ENCODE data around the gene AZIN2.
"Not testable (repeated sequence)": the region's sequence is repeated elsewhere in the genome, so short reads cannot be mapped to it uniquely, and the experiment has no call there.

Gene AZIN2

DNA sequence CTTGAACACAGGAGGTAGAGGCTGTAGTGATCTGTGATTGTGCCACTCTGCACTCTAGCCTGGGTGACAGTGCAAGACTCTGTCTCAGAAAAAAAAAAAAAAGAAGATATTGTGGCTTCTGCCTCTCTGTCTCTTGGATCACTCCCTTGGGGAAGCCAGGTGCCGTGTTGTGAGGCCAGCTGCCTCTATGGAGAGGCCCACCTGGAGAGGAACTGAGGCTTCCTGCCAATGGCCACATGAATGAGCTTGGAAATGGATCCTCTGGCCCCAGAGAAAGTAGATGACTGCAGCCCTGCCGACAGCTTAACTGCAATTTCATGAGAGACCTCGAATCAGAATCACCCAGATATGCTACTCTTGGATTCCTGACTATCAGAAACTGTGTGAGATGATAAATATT is 24.5 kb upstream of the AZIN2 start:
- FAIRE-seq (no peak), DNase-seq (ENCODE audit: extremely low spot score, insufficient read length, low read depth) (no peak)

DNA sequence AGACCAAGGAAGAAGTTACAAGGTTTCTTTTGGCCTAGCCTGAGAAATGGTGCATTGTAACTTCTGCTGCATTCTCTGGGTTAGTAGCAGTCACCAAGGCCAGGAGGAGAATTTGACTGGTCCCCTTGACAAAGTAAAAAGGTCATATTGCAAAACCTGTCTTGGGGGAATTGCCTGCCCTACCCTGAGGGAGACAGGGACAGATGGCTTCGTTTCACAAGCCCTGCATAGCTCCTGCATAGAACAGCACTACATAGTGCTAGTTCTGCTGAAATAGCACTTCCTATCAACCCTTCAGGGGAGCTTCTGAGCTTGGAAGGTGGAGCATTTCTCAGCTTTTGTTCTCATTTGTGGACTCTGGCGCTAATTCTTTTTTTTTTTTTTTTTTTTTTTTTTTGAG is 23.9 kb upstream of the AZIN2 start:
- no peak for DNase-seq (ENCODE audit: extremely low spot score, insufficient read length, low read depth)
- FAIRE-seq: no peak

DNA sequence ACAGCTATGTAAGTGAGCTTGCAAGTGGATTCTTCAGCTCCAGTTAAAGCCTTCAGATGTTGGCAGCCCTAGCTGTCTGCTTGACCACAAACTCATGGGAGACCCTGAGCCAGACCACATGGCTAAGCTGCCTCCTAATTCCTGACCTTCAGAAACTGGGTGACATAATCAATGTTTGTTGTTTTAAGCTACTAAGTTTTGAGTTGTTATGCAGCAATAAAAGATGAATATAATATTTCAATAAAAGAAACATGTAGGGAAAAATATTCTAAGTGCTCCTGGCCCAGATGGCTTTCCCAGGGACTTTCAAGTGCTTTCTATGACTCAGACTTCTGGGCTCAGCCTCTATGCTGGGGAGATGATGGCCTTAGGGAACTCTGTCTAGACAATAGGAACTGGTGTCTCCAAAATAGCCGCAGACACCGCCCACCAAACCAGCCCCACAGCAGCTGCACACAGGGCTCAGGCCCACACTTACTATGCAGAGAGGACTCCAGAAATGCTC is 20.3 kb upstream of the AZIN2 start:
- FAIRE-seq (no peak), DNase-seq (ENCODE audit: extremely low spot score, insufficient read length, low read depth) (no peak)

DNA sequence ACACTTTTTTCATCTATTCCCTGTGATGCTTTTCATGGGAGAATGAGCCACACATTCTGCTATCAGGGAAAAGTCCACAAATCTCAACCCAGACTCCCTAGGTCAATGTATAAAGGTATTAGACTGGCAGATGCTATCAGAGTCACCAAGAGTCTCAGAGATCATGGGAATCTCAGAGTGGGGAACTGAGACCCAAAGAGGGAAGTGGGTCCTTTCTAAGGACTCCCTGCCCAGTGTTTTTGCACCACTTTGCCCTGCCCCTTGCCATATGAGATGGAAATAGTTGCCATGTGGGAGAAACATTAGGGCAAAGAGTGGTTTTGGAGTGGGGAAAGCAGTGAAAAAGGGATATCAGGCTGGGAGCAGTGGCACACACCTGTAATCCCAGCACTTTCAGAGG is 19.1 kb upstream of the AZIN2 start:
- no peak for DNase-seq (ENCODE audit: extremely low spot score, insufficient read length, low read depth)
- FAIRE-seq: no peak

DNA sequence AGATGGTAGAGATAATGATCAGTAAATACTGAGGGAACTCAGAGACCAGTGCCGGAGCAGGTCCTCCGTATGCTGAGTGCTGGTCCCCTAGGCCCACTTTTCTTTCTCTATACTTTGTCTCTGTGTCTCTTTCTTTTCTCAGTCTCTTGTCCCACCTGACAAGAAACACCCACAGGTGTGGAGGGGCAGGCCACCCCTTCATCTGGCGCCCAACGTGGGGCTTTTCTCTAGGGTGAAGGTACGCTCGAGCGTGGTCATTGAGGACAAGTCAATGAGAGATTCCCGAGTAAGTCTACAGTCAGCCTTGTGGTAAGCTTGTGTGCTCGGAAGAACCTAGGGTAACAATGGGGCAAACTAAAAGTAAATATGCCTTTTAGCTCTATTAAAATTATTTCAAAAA is 16.7 kb upstream of the AZIN2 start:
- FAIRE-seq; DNase-seq (ENCODE audit: extremely low spot score, insufficient read length, low read depth): not testable (repeated sequence)

DNA sequence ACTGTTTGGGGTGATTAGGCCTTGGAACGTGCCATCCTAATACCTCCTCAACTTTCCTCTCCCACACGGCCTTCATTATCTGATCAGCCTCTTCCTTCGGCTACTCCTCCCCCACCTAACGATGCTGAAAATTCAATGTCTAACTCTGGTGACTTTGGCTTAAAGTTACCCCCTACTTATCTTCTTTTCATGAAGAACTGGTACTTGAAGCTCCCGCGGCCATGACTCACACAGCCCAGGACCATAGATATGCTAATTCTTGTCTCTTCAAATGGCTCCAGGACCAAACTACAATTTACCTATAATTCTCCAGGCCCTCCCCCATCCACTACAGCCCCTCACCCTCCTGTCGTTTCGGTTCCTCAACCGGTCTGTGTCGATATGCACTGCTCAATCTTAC is 15.7 kb upstream of the AZIN2 start:
- FAIRE-seq (no peak), DNase-seq (ENCODE audit: extremely low spot score, insufficient read length, low read depth) (no peak)

DNA sequence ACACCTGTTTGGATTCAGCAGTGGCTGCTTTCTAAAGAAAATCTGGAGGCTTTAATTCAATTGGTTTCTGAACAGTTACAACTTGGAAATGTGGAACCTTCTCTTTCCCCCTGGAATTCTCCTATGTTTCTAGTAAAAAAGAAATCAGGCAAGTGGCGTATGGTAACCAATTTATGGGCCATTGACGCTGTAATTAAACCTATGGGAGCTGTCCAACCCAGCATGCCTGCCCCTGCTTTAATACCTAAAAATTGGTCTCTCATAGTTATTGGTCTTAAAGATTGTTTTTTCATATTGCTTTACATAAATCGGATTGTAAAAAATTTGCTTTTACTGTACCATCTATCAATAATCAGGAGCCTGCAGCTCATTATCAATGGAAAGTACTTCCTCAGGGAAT is 14.5 kb upstream of the AZIN2 start:
- FAIRE-seq; DNase-seq (ENCODE audit: extremely low spot score, insufficient read length, low read depth): not testable (repeated sequence)

DNA sequence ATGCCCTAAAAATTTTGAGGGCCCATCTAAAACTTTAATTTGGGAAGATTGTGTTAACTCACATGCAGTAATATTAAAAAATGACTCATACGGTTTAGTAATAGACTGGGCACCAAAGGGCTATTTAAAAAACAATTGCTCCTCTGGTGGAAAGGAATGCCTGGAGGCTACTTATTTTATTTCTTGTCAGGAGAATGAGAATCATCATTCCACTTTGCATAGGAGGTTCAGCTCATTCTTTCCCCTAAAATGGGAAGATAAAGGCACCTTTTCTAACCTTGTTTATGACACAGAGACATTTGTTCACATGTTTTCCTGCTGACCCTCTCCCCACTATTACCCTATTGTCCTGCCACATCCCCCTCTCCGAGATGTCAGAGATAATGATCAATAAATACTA is 12.8 kb upstream of the AZIN2 start:
- not testable (repeated sequence) for DNase-seq (ENCODE audit: extremely low spot score, insufficient read length, low read depth)

DNA sequence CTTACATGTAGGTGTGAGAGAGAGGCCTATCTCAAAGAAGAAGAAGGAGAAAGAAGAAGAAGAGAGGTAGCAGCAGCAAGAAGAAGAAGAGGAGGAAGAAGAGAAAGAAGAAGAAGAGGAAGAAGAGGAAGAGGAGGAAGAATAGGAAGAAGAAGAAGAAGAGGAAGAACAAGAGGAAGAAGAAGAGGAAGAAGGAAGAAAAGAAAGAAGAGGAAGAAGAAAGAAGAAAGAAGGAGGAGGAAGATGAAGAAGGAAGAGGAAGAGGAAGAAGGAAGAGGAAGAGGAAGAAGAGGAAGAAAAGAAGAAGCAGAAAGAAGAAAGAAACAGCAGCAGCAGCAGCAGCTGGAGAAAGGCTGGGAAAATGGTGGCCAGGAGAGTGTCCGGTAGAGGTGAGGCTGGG is 10.3 kb upstream of the AZIN2 start:
- FAIRE-seq (no peak), DNase-seq (ENCODE audit: extremely low spot score, insufficient read length, low read depth) (no peak)

More for the DNA sequence above, 12.8 kb upstream of the AZIN2 start:
- FAIRE-seq: not testable (repeated sequence)

DNA sequence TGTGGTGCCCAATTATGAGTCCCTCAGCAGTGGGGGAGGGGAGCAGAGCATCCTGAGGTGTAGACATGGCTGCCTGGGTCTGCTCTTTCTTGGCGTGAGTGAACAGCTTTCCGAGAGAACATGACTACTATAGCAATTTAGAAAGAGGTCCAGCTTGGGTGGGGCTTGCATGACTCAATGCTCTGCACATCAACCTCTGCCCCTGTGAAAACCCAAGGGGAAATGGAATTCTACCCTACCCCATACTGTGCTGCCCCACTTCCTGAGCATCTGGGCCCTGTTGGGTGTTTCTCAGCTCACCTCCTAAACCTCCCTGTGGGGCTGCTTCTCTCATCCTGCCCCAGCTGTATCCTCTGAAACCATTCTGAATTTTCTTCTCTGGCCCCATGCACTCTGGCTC is 8.2 kb upstream of the AZIN2 start:
- DNase-seq (ENCODE audit: extremely low spot score, insufficient read length, low read depth): no peak
- no peak for FAIRE-seq

DNA sequence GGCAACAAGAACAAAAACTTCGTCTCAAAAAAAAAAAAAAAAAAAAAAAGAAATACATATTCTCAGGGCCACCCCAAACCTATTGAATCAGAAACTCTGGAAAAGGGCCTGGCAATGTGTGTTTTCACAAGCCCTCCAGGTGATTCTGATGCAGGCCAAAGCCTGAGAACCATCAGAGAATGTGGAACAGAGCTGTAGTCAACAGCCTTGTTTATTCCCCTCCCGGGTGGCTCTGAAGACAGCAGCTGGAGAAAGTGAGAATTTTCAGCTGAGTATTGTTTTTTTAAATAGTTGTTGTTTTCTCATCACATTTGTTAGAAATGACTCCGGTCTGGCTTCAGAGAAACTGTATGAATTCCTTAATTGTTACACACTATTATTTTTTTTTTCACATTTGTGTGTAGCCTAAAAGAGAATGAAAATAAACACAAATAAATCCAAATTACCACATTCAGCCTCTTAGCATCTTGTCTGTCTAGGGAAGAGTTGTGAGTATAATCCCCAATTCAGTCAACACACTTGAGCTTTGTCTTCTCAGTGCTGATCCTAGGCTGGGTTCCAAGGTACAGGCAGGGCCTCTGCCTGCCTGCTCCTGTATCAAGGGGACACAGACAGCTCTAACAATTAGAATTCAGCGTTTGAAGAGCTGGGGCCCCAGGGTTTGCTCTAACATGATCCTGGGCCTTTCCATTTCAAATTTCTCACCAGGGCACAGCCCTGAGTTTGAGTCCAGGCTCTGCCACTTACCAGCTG is 6.6 kb upstream of the AZIN2 start:
- FAIRE-seq: no peak
- no peak for DNase-seq (ENCODE audit: extremely low spot score, insufficient read length, low read depth)

DNA sequence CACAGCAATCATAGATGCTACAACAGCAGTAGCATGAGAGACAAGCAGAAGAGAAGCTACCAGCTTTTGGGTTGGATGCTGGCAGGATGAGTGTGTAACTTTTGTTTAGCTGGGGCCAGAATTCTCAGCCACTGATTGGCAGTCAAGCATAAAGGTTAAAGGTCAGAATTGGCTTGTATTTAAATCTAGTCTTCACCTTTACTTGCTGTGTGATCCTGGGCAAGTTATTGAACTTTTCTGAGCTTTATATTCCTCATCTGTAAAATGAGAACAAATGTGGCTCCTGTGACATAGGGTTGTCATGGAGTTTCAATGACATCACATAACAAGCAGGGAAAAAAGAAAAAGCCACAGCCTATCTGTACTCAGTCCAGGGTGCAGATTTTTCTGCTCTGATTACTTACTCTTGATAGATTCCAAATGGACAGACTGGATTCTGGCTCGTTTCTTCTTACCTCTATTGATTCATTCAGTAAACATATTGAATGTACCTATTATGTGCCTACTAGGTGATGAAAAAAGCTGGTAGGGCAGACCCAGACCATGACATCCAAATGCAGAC is 2.8 kb upstream of the AZIN2 start:
- FAIRE-seq (no peak), DNase-seq (ENCODE audit: extremely low spot score, insufficient read length, low read depth) (no peak)

DNA sequence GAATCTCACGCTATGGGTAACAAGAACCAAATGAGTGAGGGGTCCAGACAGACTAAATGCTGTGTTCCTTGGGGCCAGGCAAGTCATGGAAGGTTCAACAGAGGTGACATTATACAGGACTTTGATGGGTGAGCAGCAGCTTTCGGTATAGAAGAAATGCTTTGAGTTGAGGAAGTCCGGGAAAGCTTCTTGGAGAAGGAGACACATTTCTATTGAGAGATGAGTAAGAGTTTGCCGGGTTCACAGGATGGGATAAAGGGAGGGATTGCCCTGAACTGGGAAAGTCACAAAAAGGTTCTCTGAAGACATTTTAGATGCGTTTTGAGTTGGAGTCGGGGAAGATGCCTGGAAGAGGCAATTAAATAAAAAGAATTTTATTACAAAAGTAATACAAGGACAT is 580 bp upstream of the AZIN2 start:
- FAIRE-seq (no peak), DNase-seq (ENCODE audit: extremely low spot score, insufficient read length, low read depth) (no peak)

DNA sequence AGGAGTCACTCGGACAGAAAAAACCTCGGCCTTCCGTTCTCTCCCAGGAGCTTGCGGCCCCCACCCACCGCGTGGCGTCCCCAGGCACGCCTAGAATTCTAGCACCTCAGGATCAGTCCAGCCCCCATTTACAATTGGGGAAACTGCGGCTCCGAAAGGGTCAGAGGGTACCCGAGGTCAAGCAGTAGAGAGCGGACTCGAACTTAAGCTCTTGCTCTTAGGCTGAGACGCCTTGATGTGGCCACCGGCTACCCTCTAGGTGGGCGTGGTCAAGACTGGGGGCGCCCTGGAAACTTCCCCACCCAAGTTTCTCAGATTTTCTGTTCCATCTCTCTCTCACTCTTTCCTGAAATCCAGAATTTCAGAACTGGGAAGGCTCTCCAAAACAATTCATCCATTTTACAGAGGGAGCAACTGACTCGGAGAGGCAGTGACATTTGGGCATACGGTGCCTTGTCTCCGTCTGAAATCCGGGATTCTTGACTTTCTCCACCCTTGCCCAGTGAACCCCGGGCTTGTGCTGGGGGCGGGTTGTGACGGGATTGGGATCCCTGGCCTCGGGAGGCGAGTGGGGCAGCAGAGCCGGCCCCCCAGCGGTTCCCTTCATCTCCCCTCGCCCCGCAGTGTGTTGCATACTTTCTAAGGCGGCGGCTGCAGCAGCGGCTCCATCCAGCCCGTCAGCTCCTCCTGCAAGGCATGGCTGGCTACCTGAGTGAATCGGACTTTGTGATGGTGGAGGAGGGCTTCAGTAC is 777 bp downstream of the AZIN2 start:
- FAIRE-seq (no peak), DNase-seq (ENCODE audit: extremely low spot score, insufficient read length, low read depth) (no peak)

DNA sequence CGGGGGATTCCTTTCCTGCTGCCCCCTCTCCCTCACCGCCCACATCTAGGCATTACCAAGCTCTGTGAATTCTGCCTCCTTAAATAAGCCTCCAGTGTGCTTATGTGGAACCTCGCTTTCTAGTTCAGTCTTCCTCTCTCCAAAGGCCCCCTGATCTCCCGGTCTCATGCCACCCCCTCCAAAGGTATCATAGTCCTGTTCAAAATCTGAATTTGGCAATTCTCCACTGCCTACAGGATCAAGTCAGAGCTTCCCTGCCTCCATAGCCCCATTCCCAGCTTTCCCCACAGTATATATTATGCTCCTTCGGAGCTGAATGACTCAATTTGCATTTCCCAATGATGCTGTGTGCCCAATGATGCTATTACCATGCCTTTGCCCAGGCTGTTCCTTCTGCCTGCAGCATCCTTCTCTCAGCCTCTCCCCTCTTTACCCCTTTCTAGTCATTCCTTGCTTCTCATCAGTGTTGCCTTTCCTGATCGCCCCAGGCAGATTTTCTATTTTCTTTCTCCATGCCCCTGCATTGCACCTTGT is 1.7 kb downstream of the AZIN2 start:
- DNase-seq (ENCODE audit: extremely low spot score, insufficient read length, low read depth) (no peak), FAIRE-seq (no peak)

DNA sequence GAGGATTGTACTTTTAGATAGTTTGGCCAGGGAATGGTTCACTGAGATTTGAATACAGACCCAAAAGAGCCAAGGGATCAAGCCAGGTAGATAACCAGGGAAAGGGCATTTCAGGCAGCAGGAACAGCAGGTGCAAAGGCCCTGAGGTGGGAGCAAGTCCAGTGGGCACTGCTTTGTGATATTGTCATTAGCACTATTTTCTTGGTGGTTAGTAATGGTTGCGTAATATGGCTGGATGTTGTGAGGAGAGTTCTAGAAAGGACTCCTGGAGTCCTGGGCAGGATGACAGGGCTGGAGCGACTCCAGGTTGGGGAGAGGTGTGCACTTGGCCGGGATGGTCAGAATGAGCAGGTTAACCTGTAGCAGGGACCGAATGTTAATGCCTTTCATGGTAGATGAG is 4.4 kb downstream of the AZIN2 start:
- FAIRE-seq (no peak), DNase-seq (ENCODE audit: extremely low spot score, insufficient read length, low read depth) (no peak)

DNA sequence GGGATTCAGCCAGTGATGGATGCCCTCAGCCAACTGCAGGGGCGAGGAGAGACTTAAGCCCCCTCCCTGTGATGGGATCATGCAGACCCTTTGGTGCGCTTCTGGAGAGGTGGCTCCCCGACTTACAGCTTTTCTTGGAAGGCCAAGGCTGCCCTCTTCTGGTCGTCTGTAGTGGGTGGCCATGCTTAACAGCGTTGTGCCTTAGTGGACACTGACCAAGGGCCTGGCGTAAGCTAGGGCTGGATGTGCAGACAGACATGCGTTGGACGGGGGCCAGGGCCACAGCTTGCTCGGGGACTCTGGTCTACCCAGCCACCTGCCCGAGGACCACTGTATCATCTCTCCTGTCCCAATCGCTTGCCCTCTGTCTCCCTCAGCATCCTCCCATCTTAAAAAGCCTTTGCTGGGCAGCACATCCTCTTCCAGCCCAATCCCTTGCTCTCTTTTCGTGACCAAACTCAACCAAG is 5.5 kb downstream of the AZIN2 start:
- DNase-seq (ENCODE audit: extremely low spot score, insufficient read length, low read depth): no peak

DNA sequence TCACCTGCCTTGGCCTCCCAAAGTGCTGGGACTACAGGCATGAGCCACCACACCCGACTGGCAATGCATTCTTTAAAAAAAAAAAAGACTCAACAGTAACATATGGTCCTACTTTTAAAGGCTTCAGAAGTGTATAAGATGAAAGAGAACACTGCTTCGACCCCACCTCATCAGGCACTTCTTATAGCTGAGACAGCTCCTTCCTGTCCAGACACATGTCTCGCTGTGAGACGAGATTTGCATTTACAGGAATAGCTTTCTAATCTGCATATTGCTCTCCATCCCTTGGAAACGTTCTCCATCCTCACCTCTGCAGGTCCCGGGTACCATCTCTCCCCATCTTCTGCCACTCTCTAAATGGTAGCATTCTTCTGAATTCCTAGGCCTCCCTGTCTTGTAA is 6.7 kb downstream of the AZIN2 start:
- FAIRE-seq (no peak), DNase-seq (ENCODE audit: extremely low spot score, insufficient read length, low read depth) (no peak)

More for the DNA sequence above, 5.5 kb downstream of the AZIN2 start:
- FAIRE-seq: peak; percentile 33

DNA sequence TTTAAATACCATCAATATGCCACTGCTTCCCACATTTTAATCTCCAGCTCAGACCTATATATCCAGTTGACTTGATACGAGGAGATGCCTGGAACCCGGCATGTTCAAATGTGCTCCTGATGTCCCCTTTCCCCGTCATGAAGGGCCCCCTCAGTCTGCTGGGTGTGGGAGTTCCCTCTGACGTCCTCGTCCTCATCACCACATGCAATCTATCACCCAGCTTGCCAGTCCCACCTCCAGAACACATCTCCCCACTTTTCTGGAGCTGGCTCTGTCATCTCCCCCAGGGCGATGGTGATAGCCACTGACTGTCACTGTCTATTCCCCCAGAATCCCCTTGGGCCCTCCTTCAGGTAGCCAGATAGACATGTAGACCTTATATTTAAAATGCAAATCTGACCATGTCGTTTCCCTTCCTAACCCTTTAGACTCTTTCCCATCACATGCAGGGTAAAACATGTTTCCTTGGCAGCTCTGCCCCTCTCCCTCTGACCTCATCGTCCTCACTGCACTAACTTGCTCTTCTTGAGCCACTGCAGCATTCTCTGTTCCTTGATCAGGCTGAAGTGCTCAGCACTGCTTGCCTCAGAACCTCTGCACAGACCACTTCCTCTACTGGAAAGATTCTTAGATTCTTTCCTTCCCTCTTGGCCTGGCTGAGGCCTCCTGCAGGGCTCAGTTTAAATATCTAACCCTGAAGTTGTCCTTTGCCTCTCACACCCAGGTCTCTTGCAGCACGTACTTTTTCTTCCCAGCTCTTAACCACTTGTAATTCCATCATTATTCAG is 7.4 kb downstream of the AZIN2 start:
- DNase-seq (ENCODE audit: extremely low spot score, insufficient read length, low read depth) (no peak), FAIRE-seq (peak; percentile 65)

DNA sequence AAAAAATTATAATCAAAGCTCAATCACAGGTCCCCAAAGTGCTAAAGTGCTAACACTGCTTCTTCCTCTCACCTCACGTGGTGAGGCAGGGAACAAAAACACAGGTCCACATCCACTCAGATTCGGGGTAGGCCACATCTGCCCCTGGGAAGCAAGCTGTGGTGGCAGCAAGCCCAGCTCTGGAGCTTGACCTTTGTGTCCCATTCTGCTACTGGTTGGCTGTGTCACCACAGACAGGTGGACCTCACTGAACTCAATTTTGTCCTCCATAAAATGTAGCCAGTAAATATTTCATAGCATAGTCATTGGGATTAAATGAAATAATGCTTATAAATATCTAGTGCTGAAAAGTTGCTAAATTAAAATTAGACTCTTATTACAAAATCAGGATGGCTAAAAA is 8.5 kb downstream of the AZIN2 start:
- FAIRE-seq (no peak), DNase-seq (ENCODE audit: extremely low spot score, insufficient read length, low read depth) (no peak)
